ENCODE results near the gene FANCC. TPM values are rescaled to one million over a fixed set of nuclear protein-coding genes. Genes with fewer than 3 reads are reported as not detected.

The FANCC gene
- total RNA-seq, 1 experiment from 2014 or later = 25.3 TPM

- no TSS peak for BruUV-seq (replicated peaks)
- CTCF ChIA-PET = no interaction called here
- no peaks in the 10 kb centered on the region for H3K27me3 ChIP-seq (replicated peaks; ENCODE audit: insufficient read depth, low read depth, low read length, poor library complexity)
- intact Hi-C loops (cut with micrococcal nuclease; ENCODE audit: unreplicated experiment) = no loop called here
- peaks cover 4% of the 10 kb centered on the region for H3K4me1 ChIP-seq (ENCODE audit: insufficient read depth, low read length, poor library complexity, severe bottlenecking)
- no peak overlapping the region for H3K4me3 ChIP-seq (ENCODE audit: low read depth, low read length, poor library complexity, severe bottlenecking)
- H3K27ac ChIP-seq (ENCODE audit: low read depth, low read length, poor library complexity, severe bottlenecking) = no peak overlapping the region
- POLR2A ChIA-PET (ENCODE audit: low non-redundant PET) = no interaction called here
- no peaks in the 10 kb centered on the region for H3K9me3 ChIP-seq (ENCODE audit: low read depth, low read length, poor library complexity, severe bottlenecking)
- no peak for DNase-seq (ENCODE audit: low spot score)
- no peak for TF ChIP-seq EZH2 (IDR thresholded peaks at IDR 0.05; ENCODE audit: borderline replicate concordance, low read depth, low read length, poor library complexity, severe bottlenecking)
- peak; percentile 36 for TF ChIP-seq CTCF (conservative IDR thresholded peaks at IDR 0.05; ENCODE audit: low read depth, low read length)
- H3K36me3 ChIP-seq (ENCODE audit: insufficient read depth, low read length, poor library complexity, severe bottlenecking) = no peaks in the 10 kb centered on the region
Measured at GRCh38 chr9:95087659-95088242, 229.8 kb downstream of the FANCC start.

GRCh38 chr9:95086564-95086955 lies 230.9 kb downstream of the FANCC start:
- intact Hi-C loops (cut with micrococcal nuclease; ENCODE audit: unreplicated experiment) = no loop called here
- DNase-seq (ENCODE audit: low spot score) = no peak
- Histone ChIP-seq H3K27me3 (replicated peaks; ENCODE audit: insufficient read depth, low read depth, low read length, poor library complexity) (no peaks in the 10 kb centered on the region), H3K4me1 (ENCODE audit: insufficient read depth, low read length, poor library complexity, severe bottlenecking) (no peaks in the 10 kb centered on the region), H3K36me3 (ENCODE audit: insufficient read depth, low read length, poor library complexity, severe bottlenecking) (no peaks in the 10 kb centered on the region), H3K4me3 (ENCODE audit: low read depth, low read length, poor library complexity, severe bottlenecking) (no peak overlapping the region), H3K9me3 (ENCODE audit: low read depth, low read length, poor library complexity, severe bottlenecking) (no peaks in the 10 kb centered on the region), H3K27ac (ENCODE audit: low read depth, low read length, poor library complexity, severe bottlenecking) (no peak overlapping the region)
- no TSS peak for BruUV-seq (replicated peaks)
- POLR2A ChIA-PET (ENCODE audit: low non-redundant PET) = no interaction called here
- no peak for TF ChIP-seq CTCF (conservative IDR thresholded peaks at IDR 0.05; ENCODE audit: low read depth, low read length)
- no peak for TF ChIP-seq EZH2 (IDR thresholded peaks at IDR 0.05; ENCODE audit: borderline replicate concordance, low read depth, low read length, poor library complexity, severe bottlenecking)
- CTCF ChIA-PET = no interaction called here

GRCh38 chr9:95085861-95086563 lies 231.5 kb downstream of the FANCC start:
- ChIA-PET CTCF (no interaction called here), POLR2A (ENCODE audit: low non-redundant PET) (no interaction called here)
- TF ChIP-seq CTCF (conservative IDR thresholded peaks at IDR 0.05; ENCODE audit: low read depth, low read length) = no peak
- TF ChIP-seq EZH2 (IDR thresholded peaks at IDR 0.05; ENCODE audit: borderline replicate concordance, low read depth, low read length, poor library complexity, severe bottlenecking) = no peak
- Histone ChIP-seq H3K9me3 (ENCODE audit: low read depth, low read length, poor library complexity, severe bottlenecking) (no peaks in the 10 kb centered on the region), H3K27me3 (replicated peaks; ENCODE audit: insufficient read depth, low read depth, low read length, poor library complexity) (no peaks in the 10 kb centered on the region), H3K4me3 (ENCODE audit: low read depth, low read length, poor library complexity, severe bottlenecking) (no peak overlapping the region), H3K36me3 (ENCODE audit: insufficient read depth, low read length, poor library complexity, severe bottlenecking) (no peaks in the 10 kb centered on the region), H3K27ac (ENCODE audit: low read depth, low read length, poor library complexity, severe bottlenecking) (no peak overlapping the region), H3K4me1 (ENCODE audit: insufficient read depth, low read length, poor library complexity, severe bottlenecking) (no peaks in the 10 kb centered on the region)
- DNase-seq (ENCODE audit: low spot score) = no peak
- BruUV-seq (replicated peaks) = no TSS peak
- intact Hi-C loops (cut with micrococcal nuclease; ENCODE audit: unreplicated experiment) = no loop called here
